ENCODE results near the gene SATB2. TPM values are rescaled to one million over a fixed set of nuclear protein-coding genes. Genes with fewer than 3 reads are reported as not detected.

Gene SATB2
- polyA plus RNA-seq, 1 of the 3 experiments (the other 2 are of a cell fraction): 0.13 TPM

DNA sequence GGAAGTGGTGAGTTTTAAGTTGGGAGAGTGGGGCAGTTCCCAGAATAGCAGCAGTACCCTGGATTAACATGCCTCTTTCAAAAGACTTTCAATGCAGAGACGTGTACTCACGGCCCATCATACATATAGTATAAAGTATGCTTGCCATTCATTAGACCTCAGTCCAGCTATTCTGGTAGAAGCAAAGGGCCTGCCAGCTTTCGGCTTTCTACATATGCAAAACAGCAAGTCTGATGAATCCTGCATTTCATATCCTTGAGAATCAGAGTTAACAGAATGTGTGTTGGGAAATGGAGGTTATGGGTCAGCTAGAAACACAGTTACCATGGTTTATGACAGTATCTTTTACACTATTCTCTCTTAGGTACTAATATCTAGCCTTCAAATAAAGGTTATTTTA, 27.5 kb downstream of the SATB2 start:
- Histone ChIP-seq H3K9me2 (no peaks in the 10 kb centered on the region), H3K79me2 (ENCODE audit: insufficient read depth) (no peaks in the 10 kb centered on the region), H3K4me3 (ENCODE audit: low read depth in 2 of 2, low read length in 1 of 2) (no peak overlapping the region), H4K20me1 (ENCODE audit: insufficient read depth) (no peaks in the 10 kb centered on the region), H3K9me3 (no peaks in the 10 kb centered on the region), H3K4me2 (no peak overlapping the region), H3K36me3 (replicated peaks in 1 of 2; ENCODE audit: control insufficient read depth in 1 of 2, insufficient read depth in 2 of 2, low read length in 1 of 2) (no peaks in the 10 kb centered on the region), H3F3A (replicated peaks; ENCODE audit: insufficient read depth) (no peaks in the 10 kb centered on the region), H3K9ac (no peak overlapping the region), H3K4me1 (ENCODE audit: control insufficient read depth in 1 of 2, insufficient read depth in 2 of 2, low read depth in 1 of 2, low read length in 1 of 2) (no peaks in the 10 kb centered on the region; a peak in 1 of 4 replicates), H2AFZ (ENCODE audit: low read depth) (no peak overlapping the region), H3K27ac (ENCODE audit: low read depth in 2 of 2, low read length in 1 of 2) (no peak overlapping the region), H3K27me3 (ENCODE audit: insufficient read depth) (no peaks in the 10 kb centered on the region)
- no peak for TF ChIP-seq TAF1 (IDR thresholded peaks at IDR 0.05; ENCODE audit: borderline replicate concordance, low read depth, low read length)
- TF ChIP-seq, protein P1, sequence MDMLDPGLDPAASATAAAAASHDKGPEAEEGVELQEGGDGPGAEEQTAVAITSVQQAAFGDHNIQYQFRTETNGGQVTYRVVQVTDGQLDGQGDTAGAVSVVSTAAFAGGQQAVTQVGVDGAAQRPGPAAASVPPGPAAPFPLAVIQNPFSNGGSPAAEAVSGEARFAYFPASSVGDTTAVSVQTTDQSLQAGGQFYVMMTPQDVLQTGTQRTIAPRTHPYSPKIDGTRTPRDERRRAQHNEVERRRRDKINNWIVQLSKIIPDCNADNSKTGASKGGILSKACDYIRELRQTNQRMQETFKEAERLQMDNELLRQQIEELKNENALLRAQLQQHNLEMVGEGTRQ (IDR thresholded peaks at IDR 0.05; ENCODE audit: borderline replicate concordance, low read depth, low read length): no peak
- no peak for TF ChIP-seq TEAD4 (IDR thresholded peaks at IDR 0.05; ENCODE audit: borderline replicate concordance, insufficient read depth)
- TF ChIP-seq, protein P2, sequence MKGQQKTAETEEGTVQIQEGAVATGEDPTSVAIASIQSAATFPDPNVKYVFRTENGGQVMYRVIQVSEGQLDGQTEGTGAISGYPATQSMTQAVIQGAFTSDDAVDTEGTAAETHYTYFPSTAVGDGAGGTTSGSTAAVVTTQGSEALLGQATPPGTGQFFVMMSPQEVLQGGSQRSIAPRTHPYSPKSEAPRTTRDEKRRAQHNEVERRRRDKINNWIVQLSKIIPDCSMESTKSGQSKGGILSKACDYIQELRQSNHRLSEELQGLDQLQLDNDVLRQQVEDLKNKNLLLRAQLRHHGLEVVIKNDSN (IDR thresholded peaks at IDR 0.05; ENCODE audit: borderline replicate concordance, low read depth): no peak
- TF ChIP-seq FOSL2 (IDR thresholded peaks at IDR 0.05; ENCODE audit: borderline replicate concordance, low read depth): no peak
- no peak for TF ChIP-seq SMC3 (IDR thresholded peaks at IDR 0.05; ENCODE audit: low read depth, low read length)
- no peak for TF ChIP-seq RCOR1 (IDR thresholded peaks at IDR 0.05; ENCODE audit: low read length)
- no peak for TF ChIP-seq JUND (IDR thresholded peaks at IDR 0.05)
- TF ChIP-seq ELF1 (IDR thresholded peaks at IDR 0.05): no peak
- TF ChIP-seq FOXJ3 (CRISPR knock-in tag; IDR thresholded peaks at IDR 0.05): no peak
- TF ChIP-seq RAD21 (IDR thresholded peaks at IDR 0.05; ENCODE audit: low read length): no peak
- no peak for TF ChIP-seq POLR2AphosphoS5 (IDR thresholded peaks at IDR 0.05; ENCODE audit: low read depth, low read length)
- TF ChIP-seq RFX5 (IDR thresholded peaks at IDR 0.05; ENCODE audit: low read length): no peak
- TF ChIP-seq, protein P3, sequence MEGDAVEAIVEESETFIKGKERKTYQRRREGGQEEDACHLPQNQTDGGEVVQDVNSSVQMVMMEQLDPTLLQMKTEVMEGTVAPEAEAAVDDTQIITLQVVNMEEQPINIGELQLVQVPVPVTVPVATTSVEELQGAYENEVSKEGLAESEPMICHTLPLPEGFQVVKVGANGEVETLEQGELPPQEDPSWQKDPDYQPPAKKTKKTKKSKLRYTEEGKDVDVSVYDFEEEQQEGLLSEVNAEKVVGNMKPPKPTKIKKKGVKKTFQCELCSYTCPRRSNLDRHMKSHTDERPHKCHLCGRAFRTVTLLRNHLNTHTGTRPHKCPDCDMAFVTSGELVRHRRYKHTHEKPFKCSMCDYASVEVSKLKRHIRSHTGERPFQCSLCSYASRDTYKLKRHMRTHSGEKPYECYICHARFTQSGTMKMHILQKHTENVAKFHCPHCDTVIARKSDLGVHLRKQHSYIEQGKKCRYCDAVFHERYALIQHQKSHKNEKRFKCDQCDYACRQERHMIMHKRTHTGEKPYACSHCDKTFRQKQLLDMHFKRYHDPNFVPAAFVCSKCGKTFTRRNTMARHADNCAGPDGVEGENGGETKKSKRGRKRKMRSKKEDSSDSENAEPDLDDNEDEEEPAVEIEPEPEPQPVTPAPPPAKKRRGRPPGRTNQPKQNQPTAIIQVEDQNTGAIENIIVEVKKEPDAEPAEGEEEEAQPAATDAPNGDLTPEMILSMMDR (IDR thresholded peaks at IDR 0.05): no peak
- TF ChIP-seq EZH2phosphoT487 (IDR thresholded peaks at IDR 0.05; ENCODE audit: borderline replicate concordance, low read depth): no peak
- TF ChIP-seq, protein P4, sequence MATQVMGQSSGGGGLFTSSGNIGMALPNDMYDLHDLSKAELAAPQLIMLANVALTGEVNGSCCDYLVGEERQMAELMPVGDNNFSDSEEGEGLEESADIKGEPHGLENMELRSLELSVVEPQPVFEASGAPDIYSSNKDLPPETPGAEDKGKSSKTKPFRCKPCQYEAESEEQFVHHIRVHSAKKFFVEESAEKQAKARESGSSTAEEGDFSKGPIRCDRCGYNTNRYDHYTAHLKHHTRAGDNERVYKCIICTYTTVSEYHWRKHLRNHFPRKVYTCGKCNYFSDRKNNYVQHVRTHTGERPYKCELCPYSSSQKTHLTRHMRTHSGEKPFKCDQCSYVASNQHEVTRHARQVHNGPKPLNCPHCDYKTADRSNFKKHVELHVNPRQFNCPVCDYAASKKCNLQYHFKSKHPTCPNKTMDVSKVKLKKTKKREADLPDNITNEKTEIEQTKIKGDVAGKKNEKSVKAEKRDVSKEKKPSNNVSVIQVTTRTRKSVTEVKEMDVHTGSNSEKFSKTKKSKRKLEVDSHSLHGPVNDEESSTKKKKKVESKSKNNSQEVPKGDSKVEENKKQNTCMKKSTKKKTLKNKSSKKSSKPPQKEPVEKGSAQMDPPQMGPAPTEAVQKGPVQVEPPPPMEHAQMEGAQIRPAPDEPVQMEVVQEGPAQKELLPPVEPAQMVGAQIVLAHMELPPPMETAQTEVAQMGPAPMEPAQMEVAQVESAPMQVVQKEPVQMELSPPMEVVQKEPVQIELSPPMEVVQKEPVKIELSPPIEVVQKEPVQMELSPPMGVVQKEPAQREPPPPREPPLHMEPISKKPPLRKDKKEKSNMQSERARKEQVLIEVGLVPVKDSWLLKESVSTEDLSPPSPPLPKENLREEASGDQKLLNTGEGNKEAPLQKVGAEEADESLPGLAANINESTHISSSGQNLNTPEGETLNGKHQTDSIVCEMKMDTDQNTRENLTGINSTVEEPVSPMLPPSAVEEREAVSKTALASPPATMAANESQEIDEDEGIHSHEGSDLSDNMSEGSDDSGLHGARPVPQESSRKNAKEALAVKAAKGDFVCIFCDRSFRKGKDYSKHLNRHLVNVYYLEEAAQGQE (IDR thresholded peaks at IDR 0.05; ENCODE audit: low read depth, low read length): no peak
- ChIA-PET CTCF (no interaction called here), POLR2A (no interaction called here)
- 38% methylated on average over 3 of the region's 3 CpGs for WGBS (ENCODE audit: low lambda C conversion rate)
- no peak for DNase-seq
